ENCODE measurements around the gene PIK3R1. TPM values are rescaled to one million over a fixed set of nuclear protein-coding genes. Genes with fewer than 3 reads are reported as not detected.

Gene PIK3R1
- total and polyA plus RNA-seq, 10 of the 15 experiments (the other 5 are each of a cell fraction or from before 2014, with no cell fraction given): 7.8 to 38.4 (median 15.7) TPM

GRCh38 chr5:68287976-68288706, 72.6 kb downstream of the PIK3R1 start (continued):
- TF ChIP-seq ZBTB33 (IDR thresholded peaks at IDR 0.05): no peak
- no peak for TF ChIP-seq SUPT20H (IDR thresholded peaks at IDR 0.05; ENCODE audit: borderline replicate concordance, control insufficient read depth, low read depth, low read length)
- no peak for TF ChIP-seq SRF (IDR thresholded peaks at IDR 0.05; ENCODE audit: low read depth in 2 of 2, low read length in 2 of 2)
- peak; percentile 69 for TF ChIP-seq SMAD5 (IDR thresholded peaks at IDR 0.05; ENCODE audit: low read depth)
- no peak for TF ChIP-seq RB1 (IDR thresholded peaks at IDR 0.05; ENCODE audit: borderline replicate concordance)
- peak; percentile 67; the same call in 1 of the 2 replicates for TF ChIP-seq CHD2 (IDR thresholded peaks at IDR 0.05; ENCODE audit: borderline replicate concordance, low read depth, low read length)
- TF ChIP-seq RFX5 (IDR thresholded peaks at IDR 0.05; ENCODE audit: low read depth, low read length): 0 out of 2 replicates have a peak, but pooled peaks have one; percentile 14
- TF ChIP-seq ELK1 (IDR thresholded peaks at IDR 0.05; ENCODE audit: low read depth, low read length): no peak
- no peak for TF ChIP-seq RELB (IDR thresholded peaks at IDR 0.05; ENCODE audit: low read depth)
- TF ChIP-seq NFYB (IDR thresholded peaks at IDR 0.05; ENCODE audit: insufficient read depth, low read depth, low read length): no peak
- peak; percentile 20 to 48; a peak in 2 of 4 replicates for TF ChIP-seq BHLHE40 (IDR thresholded peaks at IDR 0.05; ENCODE audit: borderline replicate concordance in 1 of 2, low read depth in 2 of 2, low read length in 1 of 2)
- no peak for TF ChIP-seq CEBPB (IDR thresholded peaks at IDR 0.05; ENCODE audit: borderline replicate concordance in 1 of 2, low read depth in 2 of 2, low read length in 2 of 2)
- no peak for TF ChIP-seq YBX1 (IDR thresholded peaks at IDR 0.05)
- peak; percentile 85 for TF ChIP-seq NBN (IDR thresholded peaks at IDR 0.05)
- no peak for TF ChIP-seq ASH2L (IDR thresholded peaks at IDR 0.05; ENCODE audit: borderline replicate concordance, low read depth)
- no peak for TF ChIP-seq NR2C2 (IDR thresholded peaks at IDR 0.05; ENCODE audit: borderline replicate concordance, control insufficient read depth, insufficient read length, low read depth)
- no peak for TF ChIP-seq E2F4 (IDR thresholded peaks at IDR 0.05; ENCODE audit: low read depth, low read length)
- 0 out of 2 replicates have a peak, but pooled peaks have one; percentile 22 for TF ChIP-seq MTA3 (IDR thresholded peaks at IDR 0.05; ENCODE audit: borderline replicate concordance, low read length)
- no peak; the same call in 1 of the 2 replicates for TF ChIP-seq CBX5 (IDR thresholded peaks at IDR 0.05; ENCODE audit: low read depth)
- TF ChIP-seq EZH2 (IDR thresholded peaks at IDR 0.05; ENCODE audit: borderline replicate concordance, control insufficient read depth, low read depth, low read length): no peak
- TF ChIP-seq NFIC (IDR thresholded peaks at IDR 0.05; ENCODE audit: low read depth, low read length): peak; percentile 27
- TF ChIP-seq NFYA (IDR thresholded peaks at IDR 0.05; ENCODE audit: borderline replicate concordance, low read depth, low read length): no peak

Measured in GM12878 (cell line).